Measurements from ENCODE around the gene PTPRH. TPM values are rescaled to one million over a fixed set of nuclear protein-coding genes. Genes with fewer than 3 reads are reported as not detected.

The PTPRH gene
- total and polyA plus RNA-seq, 9 donors, result 0.14 to 2.1 (median 0.26) TPM

DNA sequence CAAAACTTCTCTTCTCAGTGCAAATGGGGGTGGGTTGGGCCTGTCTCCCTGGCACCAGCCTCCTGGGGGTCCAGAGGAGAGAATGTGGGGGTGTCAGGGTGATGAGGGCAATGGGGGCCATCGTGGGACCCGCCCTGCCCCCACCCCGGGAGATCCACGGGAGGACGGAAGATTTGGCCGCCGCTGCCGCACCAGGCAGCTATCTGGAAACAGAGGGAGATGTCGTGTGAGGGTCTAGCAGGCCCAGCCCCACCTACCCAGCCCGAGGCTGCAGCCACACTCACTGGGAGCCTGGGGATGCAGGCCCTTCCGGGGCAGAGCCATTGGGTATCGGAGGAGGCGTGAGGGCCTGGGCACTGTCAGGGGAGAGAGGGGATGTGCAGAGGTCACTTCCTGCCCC, 21.0 kb upstream of the PTPRH start:
- Histone ChIP-seq H3K27ac (ENCODE audit: low read length) (no peak overlapping the region), H3K36me3 (ENCODE audit: control insufficient read depth, insufficient read depth, low read length) (peaks cover 82% of the 10 kb centered on the region)
- WGBS (ENCODE audit: insufficient coverage), result 85% methylated on average over 8 of the region's 13 CpGs

DNA sequence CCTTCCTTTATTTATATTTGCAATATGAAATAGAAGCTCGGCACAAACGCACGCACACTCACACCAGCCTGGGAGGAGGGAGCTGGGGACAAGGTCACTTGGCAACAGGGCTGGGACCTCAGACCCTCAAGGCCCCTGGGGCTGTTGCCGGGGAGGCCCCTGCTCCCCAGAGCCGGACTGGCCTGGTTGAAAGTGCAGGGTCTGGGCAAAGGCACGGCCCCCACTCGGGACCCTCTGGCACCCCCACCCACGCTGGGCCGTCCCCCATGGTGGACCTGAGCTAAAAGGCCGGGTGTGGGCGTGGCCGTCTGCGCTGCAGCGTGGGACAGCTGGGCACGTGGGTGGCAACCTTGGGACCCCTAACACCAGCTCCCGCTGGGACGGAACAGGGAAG, 20.5 kb upstream of the PTPRH start:
- Histone ChIP-seq H3K4me3 (ENCODE audit: low read length) (no peak overlapping the region), H3K27me3 (ENCODE audit: control insufficient read depth, insufficient read depth, low read length) (no peaks in the 10 kb centered on the region), H3K36me3 (ENCODE audit: control insufficient read depth, insufficient read depth, low read length) (peaks cover 76% of the 10 kb centered on the region), H3K4me1 (ENCODE audit: control insufficient read depth, insufficient read depth, low read length) (no peaks in the 10 kb centered on the region), H3K27ac (ENCODE audit: low read length) (no peak overlapping the region), H3K9me3 (replicated peaks; ENCODE audit: control insufficient read depth, low read depth, low read length) (no peaks in the 10 kb centered on the region)
- no peak for DNase-seq
- 85% methylated on average over 11 of the region's 17 CpGs for WGBS (ENCODE audit: insufficient coverage)

More for the DNA sequence above, 21.0 kb upstream of the PTPRH start:
- H3K27me3 ChIP-seq (ENCODE audit: control insufficient read depth, insufficient read depth, low read length), result no peaks in the 10 kb centered on the region
- H3K4me1 ChIP-seq (ENCODE audit: control insufficient read depth, insufficient read depth, low read length), result no peaks in the 10 kb centered on the region
- no peaks in the 10 kb centered on the region for H3K9me3 ChIP-seq (replicated peaks; ENCODE audit: control insufficient read depth, low read depth, low read length)
- DNase-seq, result no peak
- H3K4me3 ChIP-seq (ENCODE audit: low read length), result no peak overlapping the region

DNA sequence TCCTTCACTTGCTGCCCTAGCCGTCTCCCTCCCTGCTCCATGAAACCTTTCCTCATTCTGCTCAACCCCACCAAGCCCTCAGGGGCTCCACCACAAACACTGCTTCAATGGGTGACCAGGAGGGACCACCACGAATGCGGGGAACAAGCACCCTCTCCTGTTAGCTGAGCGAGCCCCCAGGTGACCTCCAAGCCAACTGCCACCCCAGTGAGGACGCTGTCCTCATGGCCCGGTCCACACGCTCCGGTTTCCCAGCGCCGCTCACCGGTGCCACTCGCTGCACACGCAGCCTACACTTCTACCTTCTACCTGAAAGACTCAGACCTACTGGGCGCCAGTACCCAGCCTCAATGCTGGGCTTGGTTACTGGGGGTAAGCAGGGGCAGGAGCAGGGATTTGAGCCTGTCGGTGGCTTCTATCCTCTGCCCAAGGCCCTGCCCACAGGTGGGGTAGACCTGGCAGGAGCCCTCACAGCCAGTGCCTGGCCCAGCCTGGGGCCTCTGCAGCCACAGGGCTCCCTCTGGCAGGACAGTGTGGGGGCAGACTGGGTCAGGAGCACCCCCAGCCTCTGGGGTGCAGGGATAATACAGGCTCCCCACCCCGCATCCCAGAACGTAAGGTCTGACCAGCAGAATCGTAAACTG, 20.0 kb upstream of the PTPRH start:
- Histone ChIP-seq H3K4me3 (ENCODE audit: low read length) (no peak overlapping the region), H3K36me3 (ENCODE audit: control insufficient read depth, insufficient read depth, low read length) (peaks cover 72% of the 10 kb centered on the region), H3K4me1 (ENCODE audit: control insufficient read depth, insufficient read depth, low read length) (no peaks in the 10 kb centered on the region), H3K27ac (ENCODE audit: low read length) (no peak overlapping the region), H3K27me3 (ENCODE audit: control insufficient read depth, insufficient read depth, low read length) (no peaks in the 10 kb centered on the region), H3K9me3 (replicated peaks; ENCODE audit: control insufficient read depth, low read depth, low read length) (no peaks in the 10 kb centered on the region)
- 90% methylated on average over 8 of the region's 18 CpGs for WGBS (ENCODE audit: insufficient coverage)
- no peak for DNase-seq

DNA sequence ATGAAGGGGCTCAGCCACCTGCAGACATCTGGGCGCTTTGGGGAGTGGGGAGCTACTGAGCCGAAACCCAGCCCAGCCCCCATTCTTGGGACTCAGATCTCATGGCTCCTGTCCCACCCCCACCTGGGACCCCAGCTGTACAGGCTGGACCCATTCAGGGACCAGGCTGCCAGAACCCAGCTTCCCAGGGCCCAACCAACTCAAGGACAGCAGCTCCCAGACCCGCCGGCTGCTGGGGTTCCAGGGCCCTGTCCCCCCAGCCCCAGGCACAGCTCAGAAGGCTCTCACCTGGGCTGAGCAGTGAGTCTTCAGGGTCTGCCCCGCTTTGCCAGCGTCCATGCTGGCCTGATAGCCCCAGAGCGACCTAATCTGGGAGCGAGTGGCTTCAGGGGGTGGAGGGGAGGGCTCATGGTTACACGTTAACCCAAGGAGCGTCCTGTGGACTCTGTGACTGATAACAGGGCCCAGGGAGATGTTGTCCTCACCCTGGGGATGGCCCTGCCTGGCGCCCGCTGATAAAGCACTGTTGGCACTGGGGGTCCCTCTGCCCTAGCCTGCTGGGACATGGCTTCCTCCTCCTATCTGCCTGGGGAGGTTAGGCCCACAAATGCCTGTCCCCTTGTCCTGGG, 19.2 kb upstream of the PTPRH start, which contains the start of gene TMEM86B:
TMEM86B (minus strand) TSS at position 361 of the 629 bp plus-strand sequence; CDS start at position 339, 22 bp downstream.
- no peak within 1 kb of the TSS for H3K4me3 ChIP-seq (ENCODE audit: low read length)
- 61% methylated on average over 12 of the region's 12 CpGs for WGBS (ENCODE audit: insufficient coverage)
- H3K27me3 ChIP-seq (ENCODE audit: control insufficient read depth, insufficient read depth, low read length), result no peaks in the 10 kb centered on the region
- H3K4me1 ChIP-seq (ENCODE audit: control insufficient read depth, insufficient read depth, low read length), result no peaks in the 10 kb centered on the region
- DNase-seq, result no peak
- H3K36me3 ChIP-seq (ENCODE audit: control insufficient read depth, insufficient read depth, low read length), result peaks cover 69% of the 10 kb centered on the region
- no peak within 1 kb of the TSS for H3K27ac ChIP-seq (ENCODE audit: low read length)
- no peaks in the 10 kb centered on the region for H3K9me3 ChIP-seq (replicated peaks; ENCODE audit: control insufficient read depth, low read depth, low read length)

DNA sequence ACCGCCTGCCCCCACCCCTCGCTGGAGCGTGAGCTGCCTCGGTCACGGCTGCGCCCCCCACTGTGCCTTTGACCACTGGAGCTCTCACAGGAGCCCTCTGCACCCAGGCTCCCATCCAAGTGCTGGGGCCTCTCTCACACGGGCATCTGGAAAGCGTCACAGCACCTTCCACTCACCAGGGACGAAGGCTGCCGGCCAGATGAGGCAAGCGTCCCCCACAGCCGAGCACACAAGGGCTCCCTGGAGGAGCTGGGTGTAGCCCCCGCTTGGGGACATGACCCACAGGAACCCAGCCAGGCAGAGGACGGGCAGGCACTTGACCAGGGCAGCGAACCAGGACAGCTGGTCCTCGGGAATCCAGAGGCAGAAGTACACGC, 18.7 kb upstream of the PTPRH start:
- no peak overlapping the region for H3K4me3 ChIP-seq (ENCODE audit: low read length)
- DNase-seq, result no peak
- no peaks in the 10 kb centered on the region for H3K4me1 ChIP-seq (ENCODE audit: control insufficient read depth, insufficient read depth, low read length)
- no peaks in the 10 kb centered on the region for H3K9me3 ChIP-seq (replicated peaks; ENCODE audit: control insufficient read depth, low read depth, low read length)
- no peak overlapping the region for H3K27ac ChIP-seq (ENCODE audit: low read length)
- H3K27me3 ChIP-seq (ENCODE audit: control insufficient read depth, insufficient read depth, low read length), result no peaks in the 10 kb centered on the region
- H3K36me3 ChIP-seq (ENCODE audit: control insufficient read depth, insufficient read depth, low read length), result peaks cover 66% of the 10 kb centered on the region
- 49% methylated on average over 17 of the region's 17 CpGs for WGBS (ENCODE audit: insufficient coverage)

DNA sequence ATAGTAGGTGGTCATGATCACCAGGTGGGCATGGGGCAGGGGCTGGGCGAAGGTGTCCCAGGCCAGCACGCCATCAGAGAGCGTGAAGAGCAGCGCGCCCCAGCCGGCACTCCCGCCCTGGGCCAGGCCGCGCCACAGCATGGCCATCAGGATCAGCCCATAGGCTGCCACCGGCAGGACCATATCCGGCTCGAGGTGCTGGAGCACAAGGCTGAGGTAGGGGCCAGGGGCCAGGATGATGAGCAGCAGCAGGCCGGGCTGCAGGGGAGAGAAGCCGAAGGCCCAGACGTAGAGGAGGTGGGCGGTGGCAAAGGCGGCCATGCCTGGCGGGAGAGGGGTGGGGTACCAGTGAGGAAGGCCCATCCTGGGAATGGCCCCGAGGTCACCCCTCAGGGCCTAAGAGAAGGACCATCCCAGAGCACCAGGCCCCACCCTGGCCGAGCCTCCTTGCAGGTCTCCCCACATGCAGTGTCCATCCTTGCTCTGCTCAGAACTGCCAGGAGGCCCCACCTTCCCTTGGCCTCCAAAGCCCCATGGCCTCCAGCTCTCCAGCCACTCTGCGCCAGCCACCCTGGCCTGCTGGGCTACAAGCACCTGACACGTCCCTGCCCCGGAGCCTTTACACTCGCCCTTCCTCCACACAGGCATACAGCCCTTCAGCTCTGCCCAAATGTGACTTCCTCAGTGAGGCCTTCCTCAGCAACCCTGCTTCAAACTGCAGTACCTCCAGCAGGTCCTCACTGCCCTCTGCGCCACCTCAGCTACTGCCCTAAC, 18.1 kb upstream of the PTPRH start:
- H3K9me3 ChIP-seq (replicated peaks; ENCODE audit: control insufficient read depth, low read depth, low read length), result no peaks in the 10 kb centered on the region
- H3K27me3 ChIP-seq (ENCODE audit: control insufficient read depth, insufficient read depth, low read length), result no peaks in the 10 kb centered on the region
- peaks cover 60% of the 10 kb centered on the region for H3K36me3 ChIP-seq (ENCODE audit: control insufficient read depth, insufficient read depth, low read length)
- no peak overlapping the region for H3K4me3 ChIP-seq (ENCODE audit: low read length)
- no peak for DNase-seq
- 86% methylated on average over 25 of the region's 25 CpGs for WGBS (ENCODE audit: insufficient coverage)
- H3K4me1 ChIP-seq (ENCODE audit: control insufficient read depth, insufficient read depth, low read length), result no peaks in the 10 kb centered on the region
- no peak overlapping the region for H3K27ac ChIP-seq (ENCODE audit: low read length)

DNA sequence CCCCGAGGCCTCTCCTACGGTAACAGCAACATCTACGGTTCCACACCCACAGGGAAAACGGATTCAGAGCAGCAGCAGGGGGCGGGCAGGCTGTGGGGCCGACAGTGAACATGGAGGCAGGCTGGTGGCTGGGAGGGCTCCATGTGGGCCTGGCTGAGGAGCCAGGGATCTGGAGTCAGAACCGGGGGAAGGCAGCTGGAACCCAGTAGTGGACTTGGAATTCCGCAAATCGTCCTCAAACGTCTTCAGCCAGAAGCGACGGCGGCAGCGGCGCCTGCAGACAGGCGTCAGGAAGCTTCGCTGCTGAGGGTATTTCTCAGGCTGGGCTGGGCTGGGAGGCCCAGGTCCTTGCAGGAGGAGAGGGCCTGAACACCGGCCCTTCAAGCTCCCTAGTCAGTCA, 17.5 kb upstream of the PTPRH start:
- no peak overlapping the region for H3K4me3 ChIP-seq (ENCODE audit: low read length)

DNA sequence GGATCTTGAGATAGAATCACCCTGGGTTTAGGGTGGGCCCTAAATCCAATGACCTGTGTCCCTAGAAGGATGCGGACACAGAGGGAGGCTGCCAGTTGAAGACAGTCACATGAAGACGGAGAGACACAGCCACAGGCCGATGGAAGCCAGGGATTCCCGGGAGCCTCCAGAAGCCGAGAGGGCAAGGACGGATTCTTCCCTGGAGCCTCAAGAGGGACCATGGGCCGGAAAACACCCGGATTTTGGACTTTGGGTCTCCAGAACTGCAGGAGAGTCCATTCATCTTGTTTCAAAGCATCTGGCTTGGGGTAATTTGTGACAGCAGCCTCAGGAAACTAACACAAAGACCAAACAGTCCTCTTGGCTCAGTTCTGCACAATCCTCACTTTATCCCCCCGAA, 17.0 kb upstream of the PTPRH start:
- Histone ChIP-seq H3K9me3 (replicated peaks; ENCODE audit: control insufficient read depth, low read depth, low read length) (no peaks in the 10 kb centered on the region), H3K27me3 (ENCODE audit: control insufficient read depth, insufficient read depth, low read length) (no peaks in the 10 kb centered on the region), H3K27ac (ENCODE audit: low read length) (no peak overlapping the region), H3K4me3 (ENCODE audit: low read length) (no peak overlapping the region), H3K36me3 (ENCODE audit: control insufficient read depth, insufficient read depth, low read length) (peaks cover 50% of the 10 kb centered on the region), H3K4me1 (ENCODE audit: control insufficient read depth, insufficient read depth, low read length) (no peaks in the 10 kb centered on the region)
- WGBS (ENCODE audit: insufficient coverage), result 80% methylated on average over 9 of the region's 9 CpGs
- DNase-seq, result no peak

More for the DNA sequence above, 17.5 kb upstream of the PTPRH start:
- no peaks in the 10 kb centered on the region for H3K9me3 ChIP-seq (replicated peaks; ENCODE audit: control insufficient read depth, low read depth, low read length)
- peaks cover 55% of the 10 kb centered on the region for H3K36me3 ChIP-seq (ENCODE audit: control insufficient read depth, insufficient read depth, low read length)
- no peaks in the 10 kb centered on the region for H3K4me1 ChIP-seq (ENCODE audit: control insufficient read depth, insufficient read depth, low read length)
- WGBS (ENCODE audit: insufficient coverage), result 73% methylated on average over 16 of the region's 18 CpGs
- no peak for DNase-seq
- no peak overlapping the region for H3K27ac ChIP-seq (ENCODE audit: low read length)
- no peaks in the 10 kb centered on the region for H3K27me3 ChIP-seq (ENCODE audit: control insufficient read depth, insufficient read depth, low read length)

DNA sequence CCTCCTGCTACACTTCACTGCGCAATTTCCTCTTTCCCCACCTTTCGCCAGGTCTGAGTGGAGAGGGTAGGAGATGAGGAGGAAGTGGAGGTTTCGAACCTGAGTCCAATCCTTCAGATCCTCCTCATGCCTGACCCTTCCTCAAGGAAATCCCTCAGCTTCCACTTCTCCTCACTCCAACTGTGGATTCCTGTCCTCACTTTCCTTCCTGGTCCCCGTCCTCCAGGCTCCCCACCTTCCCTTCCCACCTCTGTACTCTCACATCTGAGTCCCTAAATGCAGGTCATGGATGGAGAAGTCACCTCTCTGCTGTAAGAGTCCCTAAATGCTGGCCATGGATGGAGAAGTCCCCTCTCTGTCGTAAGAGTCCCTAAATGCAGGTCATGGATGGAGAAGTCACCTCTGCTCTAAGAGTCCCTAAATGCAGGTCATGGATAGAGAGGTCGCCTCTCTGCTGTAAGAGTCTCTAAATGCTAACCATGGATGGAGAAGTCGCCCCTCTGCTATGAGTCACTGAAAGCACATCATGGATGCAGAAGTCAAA, 16.2 kb upstream of the PTPRH start:
- no peak overlapping the region for H3K4me3 ChIP-seq (ENCODE audit: low read length)
- H3K27me3 ChIP-seq (ENCODE audit: control insufficient read depth, insufficient read depth, low read length), result no peaks in the 10 kb centered on the region
- peaks cover 42% of the 10 kb centered on the region for H3K36me3 ChIP-seq (ENCODE audit: control insufficient read depth, insufficient read depth, low read length)
- WGBS (ENCODE audit: insufficient coverage), result 88% methylated on average over 4 of the region's 7 CpGs
- H3K9me3 ChIP-seq (replicated peaks; ENCODE audit: control insufficient read depth, low read depth, low read length), result no peaks in the 10 kb centered on the region
- no peak for DNase-seq
- no peak overlapping the region for H3K27ac ChIP-seq (ENCODE audit: low read length)
- no peaks in the 10 kb centered on the region for H3K4me1 ChIP-seq (ENCODE audit: control insufficient read depth, insufficient read depth, low read length)
